ENCODE measurements around the gene CEBPZOS.

Gene CEBPZOS

GRCh38 chr2:37196320-37197195 lies at the start of gene CEBPZOS:
Gene CEBPZOS (plus strand): TSS chr2:37196496. CDS start chr2:37199705, 3,209 bp downstream.
- DNase-seq = peak; percentile 93

- DNase-seq = no peak
Observed at GRCh38 chr2:37148325-37148724, 48.0 kb upstream of the CEBPZOS start.

GRCh38 chr2:37149626-37150322 lies 46.5 kb upstream of the CEBPZOS start:
- DNase-seq = peak; percentile 44

- DNase-seq = no peak
Observed at GRCh38 chr2:37153224-37153623, 43.1 kb upstream of the CEBPZOS start.

GRCh38 chr2:37154785-37155184 lies 41.5 kb upstream of the CEBPZOS start:
- DNase-seq = no peak

- peak; percentile 31 for DNase-seq
Observed at GRCh38 chr2:37156071-37156856, 40.0 kb upstream of the CEBPZOS start.

- peak; percentile 90 for DNase-seq
Observed at GRCh38 chr2:37156857-37157714, 39.2 kb upstream of the CEBPZOS start, which contains the start of gene EIF2AK2. Gene EIF2AK2 (minus strand): TSS chr2:37156980. CDS start chr2:37147806, 9,174 bp downstream.

GRCh38 chr2:37164757-37165156 lies 31.5 kb upstream of the CEBPZOS start:
- DNase-seq = no peak

GRCh38 chr2:37167636-37168180 lies 28.6 kb upstream of the CEBPZOS start:
- DNase-seq = no peak

- peak; percentile 56 for DNase-seq
Observed at GRCh38 chr2:37168217-37168981, 27.9 kb upstream of the CEBPZOS start.

- DNase-seq = no peak
Observed at GRCh38 chr2:37171624-37171950, 24.7 kb upstream of the CEBPZOS start.

GRCh38 chr2:37173741-37174140 lies 22.6 kb upstream of the CEBPZOS start:
- no peak for DNase-seq

- no peak for DNase-seq
Observed at GRCh38 chr2:37180006-37180639, 16.2 kb upstream of the CEBPZOS start.

GRCh38 chr2:37180640-37181039 lies 15.7 kb upstream of the CEBPZOS start:
- DNase-seq = no peak

- DNase-seq = no peak
Observed at GRCh38 chr2:37181726-37182684, 14.3 kb upstream of the CEBPZOS start.

- no peak for DNase-seq
Observed at GRCh38 chr2:37188570-37188969, 7.7 kb upstream of the CEBPZOS start, which contains the start of gene SULT6B1. Gene SULT6B1 (minus strand): TSS chr2:37188670. CDS start chr2:37188640, 30 bp downstream.

GRCh38 chr2:37189452-37190153 lies 6.7 kb upstream of the CEBPZOS start:
- peak; percentile 15 for DNase-seq

GRCh38 chr2:37190290-37190689 lies 6.0 kb upstream of the CEBPZOS start:
- DNase-seq = no peak

GRCh38 chr2:37191253-37191652 lies 5.0 kb upstream of the CEBPZOS start:
- DNase-seq = no peak
